Trophoblast cell (in vitro differentiated cells and primary cell): ENCODE results near the gene EBLN2.

Source experiments
- DNase-seq, 2 donors: peaks; one replicate each; pipeline ENCODE4 v3.0.0-alpha.2; 2016
- H2AFZ ChIP-seq: 2 replicates; pipeline ENCODE4 v1.6.1; 2013; ENCODE audit warnings: low read length, moderate library complexity, mild to moderate bottlenecking; ENCODE audit not compliant: insufficient read depth, poor library complexity
- H2AK5ac ChIP-seq: 2 replicates; pipeline ENCODE4 v1.6.1; 2013; ENCODE audit warnings: mild to moderate bottlenecking, low read length
- H2BK120ac ChIP-seq: 2 replicates; pipeline ENCODE4 v1.6.1; 2013; ENCODE audit warnings: low read length, mild to moderate bottlenecking, moderate library complexity; ENCODE audit not compliant: insufficient read depth, poor library complexity
- H2BK12ac ChIP-seq: 2 replicates; pipeline ENCODE4 v1.6.1; 2013; ENCODE audit warnings: mild to moderate bottlenecking, low read length, moderate library complexity
- H2BK5ac ChIP-seq: 2 replicates; pipeline ENCODE4 v1.6.1; 2013; ENCODE audit warnings: low read length, low read depth, moderate library complexity, mild to moderate bottlenecking; ENCODE audit not compliant: poor library complexity
- H3K14ac ChIP-seq: 2 replicates; pipeline ENCODE4 v1.6.1; 2013; ENCODE audit warnings: mild to moderate bottlenecking, low read length
- H3K18ac ChIP-seq: 2 replicates; pipeline ENCODE4 v1.6.1; 2013; ENCODE audit warnings: mild to moderate bottlenecking, low read length
- H3K23ac ChIP-seq: 2 replicates; pipeline ENCODE4 v1.6.1; 2013; ENCODE audit warnings: low read length
- H3K27ac ChIP-seq: 2 replicates; pipeline ENCODE4 v1.5.1; 2013; ENCODE audit warnings: low read depth, mild to moderate bottlenecking, inconsistent platforms, low read length, moderate library complexity
- H3K27me3 ChIP-seq: 2 replicates; pipeline ENCODE4 v1.6.1; 2013; ENCODE audit warnings: inconsistent platforms, mild to moderate bottlenecking, low read length, moderate library complexity; ENCODE audit not compliant: insufficient read depth
- H3K36me3 ChIP-seq, 2 experiments: 1 replicate in 1 of 2; 2 replicates in 1 of 2; pipeline ENCODE4 v1.6.1; 2013; ENCODE audit warnings: low read length in 2 of 2, mild to moderate bottlenecking in 2 of 2, moderate library complexity in 1 of 2; ENCODE audit not compliant: insufficient read depth in 2 of 2, control insufficient read depth in 1 of 2
- H3K4ac ChIP-seq: 2 replicates; pipeline ENCODE4 v1.6.1; 2013; ENCODE audit warnings: low read depth, mild to moderate bottlenecking, low read length, moderate library complexity
- H3K4me1 ChIP-seq, 2 experiments: 1 replicate in 1 of 2; 2 replicates in 1 of 2; pipeline ENCODE4 v1.6.1; 2013; ENCODE audit warnings: low read length in 2 of 2, mild to moderate bottlenecking in 2 of 2, moderate library complexity in 1 of 2; ENCODE audit not compliant: insufficient read depth in 2 of 2, control insufficient read depth in 1 of 2
- H3K4me2 ChIP-seq: 2 replicates; pipeline ENCODE4 v1.6.1; 2013; ENCODE audit warnings: inconsistent platforms, mild to moderate bottlenecking, low read length, moderate library complexity
- H3K4me3 ChIP-seq: 2 replicates; pipeline ENCODE4 v1.5.1; 2013; ENCODE audit warnings: mild to moderate bottlenecking, low read depth, low read length, inconsistent platforms
- H3K79me1 ChIP-seq: one replicate; pipeline ENCODE4 v1.6.1; 2013; ENCODE audit warnings: low read length
- H3K79me2 ChIP-seq: 2 replicates; pipeline ENCODE4 v1.6.1; 2013; ENCODE audit warnings: low read length, mild to moderate bottlenecking; ENCODE audit not compliant: control insufficient read depth, insufficient read depth, poor library complexity
- H3K9ac ChIP-seq: 2 replicates; pipeline ENCODE4 v1.6.1; 2013; ENCODE audit warnings: mild to moderate bottlenecking, low read length
- H3K9me3 ChIP-seq: 2 replicates; pipeline ENCODE4 v1.6.1; 2013; ENCODE audit warnings: low read depth, mild to moderate bottlenecking, control low read depth, inconsistent platforms, low read length; ENCODE audit not compliant: insufficient read depth
- H4K12ac ChIP-seq: 2 replicates; pipeline ENCODE4 v1.6.1; 2013; ENCODE audit warnings: low read depth, mild to moderate bottlenecking, low read length, moderate library complexity
- H4K8ac ChIP-seq: 2 replicates; pipeline ENCODE4 v1.6.1; 2013; ENCODE audit warnings: low read depth, mild to moderate bottlenecking, low read length, moderate library complexity
- H4K91ac ChIP-seq: one replicate; pipeline ENCODE4 v1.6.1; 2013; ENCODE audit warnings: low read depth, mild to moderate bottlenecking, low read length, moderate library complexity
- WGBS: extraction: QIAGEN DNeasy Blood & Tissue Kit; methylation state at CpG from one replicate; pipeline ENCODE4 v1.1.7; 2013; ENCODE audit warnings: missing lambda C conversion rate; ENCODE audit not compliant: insufficient read length, insufficient coverage; ENCODE audit errors: extremely low coverage; 5-methylcytosine and 5-hydroxymethylcytosine counted together

The EBLN2 gene

GRCh38 chr3:73101881-73102280 is 40.4 kb downstream of the EBLN2 start:
- Histone ChIP-seq H3K79me2 (no peaks in the 10 kb centered on the region), H3K4me3 (no peak overlapping the region), H2BK12ac (no peak overlapping the region), H3K9me3 (peaks cover 2% of the 10 kb centered on the region), H4K12ac (no peak overlapping the region), H3K4me1 (no peaks in the 10 kb centered on the region), H4K91ac (no peak overlapping the region), H3K27ac (no peak overlapping the region), H2AK5ac (no peak overlapping the region), H3K14ac (no peak overlapping the region), H3K18ac (no peak overlapping the region), H2BK120ac (no peak overlapping the region), H3K4me2 (no peak overlapping the region), H3K9ac (no peak overlapping the region), H2BK5ac (no peak overlapping the region), H3K4ac (no peak overlapping the region), H4K8ac (no peak overlapping the region), H3K36me3 (no peaks in the 10 kb centered on the region), H3K23ac (no peak overlapping the region), H2AFZ (no peak overlapping the region), H3K79me1 (no peaks in the 10 kb centered on the region), H3K27me3 (no peaks in the 10 kb centered on the region)
- WGBS, result no CpG with 5 or more reads among the region's 2 CpGs
- no peak for DNase-seq

DNA sequence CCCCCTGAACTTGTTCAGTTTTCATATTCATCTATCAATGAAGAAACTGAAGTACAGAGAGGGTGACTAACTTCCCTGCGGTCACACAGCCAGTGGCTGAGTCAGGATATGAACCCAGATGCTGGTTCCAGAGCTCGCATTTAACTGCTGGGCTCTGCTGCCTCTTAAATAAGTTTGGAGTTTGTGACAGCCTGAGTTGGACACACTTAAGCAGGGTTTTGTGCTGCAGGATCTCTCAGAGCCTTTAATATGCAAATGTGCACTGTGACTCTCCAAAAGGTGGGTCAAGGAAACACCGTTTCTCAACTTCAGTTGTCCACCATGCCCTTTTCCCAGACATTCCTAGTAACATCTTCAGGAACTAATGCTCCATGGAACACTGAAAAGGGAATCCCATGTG is 45.8 kb downstream of the EBLN2 start:
- no peak overlapping the region for H3K23ac ChIP-seq
- H4K12ac ChIP-seq, result no peak overlapping the region
- no peak for DNase-seq
- no peaks in the 10 kb centered on the region for H3K27me3 ChIP-seq
- H3K4me1 ChIP-seq, result no peaks in the 10 kb centered on the region
- H3K4ac ChIP-seq, result no peak overlapping the region
- no peaks in the 10 kb centered on the region for H3K79me1 ChIP-seq
- no peak overlapping the region for H2AFZ ChIP-seq
- no peak overlapping the region for H3K9ac ChIP-seq
- no peak overlapping the region for H3K4me3 ChIP-seq
- H2BK5ac ChIP-seq, result no peak overlapping the region
- no peaks in the 10 kb centered on the region for H3K36me3 ChIP-seq
- H3K18ac ChIP-seq, result no peak overlapping the region
- H2BK120ac ChIP-seq, result no peak overlapping the region
- no peak overlapping the region for H3K27ac ChIP-seq
- no peak overlapping the region for H4K8ac ChIP-seq
- WGBS, result no CpG with 5 or more reads among the region's 3 CpGs
- no peak overlapping the region for H2AK5ac ChIP-seq
- no peak overlapping the region for H4K91ac ChIP-seq
- H3K9me3 ChIP-seq, result no peaks in the 10 kb centered on the region
- H3K79me2 ChIP-seq, result no peaks in the 10 kb centered on the region
- H3K14ac ChIP-seq, result no peak overlapping the region
- no peak overlapping the region for H2BK12ac ChIP-seq
- no peak overlapping the region for H3K4me2 ChIP-seq

DNA sequence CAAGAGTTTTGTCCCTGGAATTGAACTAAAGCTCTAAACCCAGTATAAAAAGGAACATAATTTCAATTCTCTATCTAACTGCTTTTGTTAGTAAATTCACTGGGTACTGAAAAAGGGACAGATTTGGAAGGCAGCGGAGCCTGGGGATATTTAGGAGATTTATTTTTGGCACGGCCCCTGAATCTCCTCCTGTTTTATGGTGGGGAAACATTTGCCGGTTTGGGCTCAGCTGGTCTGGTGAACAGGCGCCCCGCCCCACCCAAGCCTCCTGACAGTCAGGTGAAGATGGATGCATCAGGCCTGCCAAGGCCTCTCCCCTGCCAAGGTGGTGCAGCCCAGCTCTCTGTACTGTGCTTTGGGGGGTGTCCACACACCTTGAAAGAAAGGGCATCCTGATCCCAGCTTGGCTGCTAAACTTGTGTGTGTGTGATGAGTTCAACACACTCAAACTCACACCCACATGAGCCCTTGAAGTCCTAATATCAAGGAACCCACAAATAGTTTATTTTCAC is 46.3 kb downstream of the EBLN2 start:
- no CpG with 5 or more reads among the region's 5 CpGs for WGBS
- Histone ChIP-seq H3K4me2 (no peak overlapping the region), H3K36me3 (no peaks in the 10 kb centered on the region), H2BK12ac (no peak overlapping the region), H3K4me1 (no peaks in the 10 kb centered on the region), H3K27me3 (no peaks in the 10 kb centered on the region), H3K4ac (no peak overlapping the region), H3K9ac (no peak overlapping the region), H3K79me1 (no peaks in the 10 kb centered on the region), H4K12ac (no peak overlapping the region), H2BK5ac (no peak overlapping the region), H3K23ac (no peak overlapping the region), H3K4me3 (no peak overlapping the region), H3K27ac (no peak overlapping the region), H3K9me3 (no peaks in the 10 kb centered on the region), H3K79me2 (no peaks in the 10 kb centered on the region), H3K18ac (no peak overlapping the region), H4K8ac (no peak overlapping the region), H2AFZ (no peak overlapping the region), H3K14ac (no peak overlapping the region), H2BK120ac (no peak overlapping the region), H2AK5ac (no peak overlapping the region), H4K91ac (no peak overlapping the region)
- no peak for DNase-seq

- no peaks in the 10 kb centered on the region for H3K9me3 ChIP-seq
- H2AFZ ChIP-seq, result no peak overlapping the region
- no peaks in the 10 kb centered on the region for H3K79me2 ChIP-seq
- no peaks in the 10 kb centered on the region for H3K36me3 ChIP-seq
- no peak overlapping the region for H3K9ac ChIP-seq
- no peak overlapping the region for H3K18ac ChIP-seq
- H4K91ac ChIP-seq, result no peak overlapping the region
- no peak overlapping the region for H4K8ac ChIP-seq
- H3K27ac ChIP-seq, result no peak overlapping the region
- WGBS, result no CpG with 5 or more reads among the region's 3 CpGs
- H3K4me3 ChIP-seq, result no peak overlapping the region
- H2AK5ac ChIP-seq, result no peak overlapping the region
- H2BK120ac ChIP-seq, result no peak overlapping the region
- H3K4me2 ChIP-seq, result no peak overlapping the region
- no peak overlapping the region for H3K23ac ChIP-seq
- H3K79me1 ChIP-seq, result no peaks in the 10 kb centered on the region
- no peaks in the 10 kb centered on the region for H3K27me3 ChIP-seq
- H2BK12ac ChIP-seq, result no peak overlapping the region
- H3K4me1 ChIP-seq, result no peaks in the 10 kb centered on the region
- no peak overlapping the region for H2BK5ac ChIP-seq
- H3K4ac ChIP-seq, result no peak overlapping the region
- H3K14ac ChIP-seq, result no peak overlapping the region
- H4K12ac ChIP-seq, result no peak overlapping the region
- DNase-seq, result no peak
Observed at GRCh38 chr3:73108750-73109149, 47.3 kb downstream of the EBLN2 start.
